ENCODE data around the gene ZNF511.

DNA sequence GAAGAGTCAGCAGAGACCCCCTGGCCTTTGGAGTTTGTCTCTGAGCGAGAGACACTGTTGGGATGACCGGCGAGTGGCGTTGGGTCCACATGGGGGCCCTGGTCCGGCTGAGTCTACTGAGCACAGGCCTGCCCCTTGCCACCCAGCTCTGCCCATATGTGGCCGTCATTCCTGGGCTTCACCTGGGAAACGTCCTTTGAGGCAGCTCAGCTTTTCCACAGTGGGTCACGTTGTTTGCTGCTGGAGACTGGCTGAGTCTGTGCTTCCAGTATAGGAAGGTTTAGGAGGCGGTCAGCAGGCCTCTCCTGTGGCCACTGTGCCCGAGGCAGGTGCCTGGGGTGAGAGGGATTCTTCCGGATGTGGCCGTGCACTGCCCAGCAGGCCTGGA is 49.1 kb upstream of the ZNF511 start:
- TF ChIP-seq, protein P1, sequence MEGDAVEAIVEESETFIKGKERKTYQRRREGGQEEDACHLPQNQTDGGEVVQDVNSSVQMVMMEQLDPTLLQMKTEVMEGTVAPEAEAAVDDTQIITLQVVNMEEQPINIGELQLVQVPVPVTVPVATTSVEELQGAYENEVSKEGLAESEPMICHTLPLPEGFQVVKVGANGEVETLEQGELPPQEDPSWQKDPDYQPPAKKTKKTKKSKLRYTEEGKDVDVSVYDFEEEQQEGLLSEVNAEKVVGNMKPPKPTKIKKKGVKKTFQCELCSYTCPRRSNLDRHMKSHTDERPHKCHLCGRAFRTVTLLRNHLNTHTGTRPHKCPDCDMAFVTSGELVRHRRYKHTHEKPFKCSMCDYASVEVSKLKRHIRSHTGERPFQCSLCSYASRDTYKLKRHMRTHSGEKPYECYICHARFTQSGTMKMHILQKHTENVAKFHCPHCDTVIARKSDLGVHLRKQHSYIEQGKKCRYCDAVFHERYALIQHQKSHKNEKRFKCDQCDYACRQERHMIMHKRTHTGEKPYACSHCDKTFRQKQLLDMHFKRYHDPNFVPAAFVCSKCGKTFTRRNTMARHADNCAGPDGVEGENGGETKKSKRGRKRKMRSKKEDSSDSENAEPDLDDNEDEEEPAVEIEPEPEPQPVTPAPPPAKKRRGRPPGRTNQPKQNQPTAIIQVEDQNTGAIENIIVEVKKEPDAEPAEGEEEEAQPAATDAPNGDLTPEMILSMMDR (IDR thresholded peaks at IDR 0.05) = no peak
- TF ChIP-seq EP300 (IDR thresholded peaks at IDR 0.05; ENCODE audit: low read depth) (no peak), POLR2AphosphoS5 (IDR thresholded peaks at IDR 0.05) (no peak), POLR2A (IDR thresholded peaks at IDR 0.05) (no peak)

Data from transverse colon (tissue), 4 donors.